ENCODE results near the gene GTF3C6. TPM values are rescaled to one million over a fixed set of nuclear protein-coding genes. Genes with fewer than 3 reads are reported as not detected.
"Not testable (repeated sequence)": the region's sequence is repeated elsewhere in the genome, so short reads cannot be mapped to it uniquely, and the experiment has no call there.

GTF3C6 gene
- total RNA-seq, 2 experiments from 2014 or later: 60.9 to 65.4 TPM

DNA sequence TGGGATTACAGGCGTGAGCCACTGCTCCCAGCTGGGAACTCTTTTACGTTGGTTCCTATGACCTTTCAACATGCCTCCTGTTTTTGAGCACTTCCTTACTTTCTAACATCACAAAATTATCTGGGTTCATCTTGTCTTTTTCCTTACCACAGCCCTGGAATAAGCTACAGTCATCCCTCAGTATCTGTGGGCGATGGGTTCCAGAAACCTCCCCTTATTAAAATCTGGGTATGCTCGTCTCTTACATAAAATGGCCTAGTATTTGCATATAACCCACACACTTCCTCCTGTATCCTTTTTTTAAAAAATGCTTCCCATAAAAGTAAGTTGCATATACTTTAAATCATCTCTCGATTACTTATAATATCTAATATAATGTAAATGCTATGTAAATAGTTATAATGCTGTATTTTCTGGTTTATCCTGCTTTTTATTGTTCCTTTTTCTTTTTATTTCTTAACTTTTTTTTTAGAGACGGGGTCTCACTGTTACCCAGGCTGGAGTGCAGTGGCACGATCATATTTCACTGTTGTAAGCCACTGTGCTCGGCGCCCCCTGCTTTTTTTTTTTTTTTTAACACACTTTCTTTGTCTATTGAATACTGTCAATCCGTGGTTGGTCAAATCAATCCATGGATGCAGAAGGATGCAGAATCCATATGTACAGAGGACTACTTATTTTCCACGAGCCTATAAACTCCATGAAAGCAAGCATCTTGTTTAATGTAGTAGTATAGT is 32.5 kb downstream of the GTF3C6 start:
- H3K9me3 Mint-ChIP-seq: no peaks in the 10 kb centered on the region

DNA sequence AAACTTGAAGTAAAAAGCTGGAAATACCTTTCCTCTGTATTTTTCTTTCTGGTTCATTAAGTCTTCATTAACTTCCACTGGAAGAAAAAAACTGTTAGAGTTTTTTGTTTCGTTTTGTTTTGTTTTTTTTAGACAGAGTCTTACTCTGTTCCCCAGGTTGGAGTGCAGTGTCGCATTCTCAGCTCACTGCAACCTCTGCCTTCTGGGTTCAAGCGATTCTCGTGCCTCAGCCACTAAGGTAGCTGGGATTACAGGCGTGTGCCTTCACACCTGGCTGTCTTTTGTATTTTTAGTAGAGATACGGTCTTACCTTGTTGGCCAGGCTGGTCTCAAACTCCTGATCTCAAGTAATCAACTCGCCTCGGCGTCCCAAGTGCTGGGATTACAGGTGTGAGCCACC is 38.2 kb downstream of the GTF3C6 start:
- POLR2A ChIA-PET: no interaction called here
- Mint-ChIP-seq H3K27ac (no peak overlapping the region), H3K9me3 (no peaks in the 10 kb centered on the region), H3K27me3 (no peaks in the 10 kb centered on the region), H3K4me3 (no peak overlapping the region), H3K4me1 (peaks cover 1% of the 10 kb centered on the region), H3K36me3 (peaks cover 19% of the 10 kb centered on the region)
- DNase-seq (no peak), ATAC-seq (ENCODE audit: low read depth) (no peak)

More for the DNA sequence above, 32.5 kb downstream of the GTF3C6 start:
- H3K4me3 Mint-ChIP-seq: no peak overlapping the region
- no peaks in the 10 kb centered on the region for H3K27me3 Mint-ChIP-seq
- POLR2A ChIA-PET: interaction anchor here (0.7 kb wide), 1 partner anchor 470 kb away, joined by 3 read pairs; no protein-coding TSS in a partner anchor
- peaks cover 21% of the 10 kb centered on the region for H3K36me3 Mint-ChIP-seq
- no peak overlapping the region for H3K27ac Mint-ChIP-seq
- ATAC-seq (ENCODE audit: low read depth): no peak
- no peak for DNase-seq
- H3K4me1 Mint-ChIP-seq: peaks cover 4% of the 10 kb centered on the region

DNA sequence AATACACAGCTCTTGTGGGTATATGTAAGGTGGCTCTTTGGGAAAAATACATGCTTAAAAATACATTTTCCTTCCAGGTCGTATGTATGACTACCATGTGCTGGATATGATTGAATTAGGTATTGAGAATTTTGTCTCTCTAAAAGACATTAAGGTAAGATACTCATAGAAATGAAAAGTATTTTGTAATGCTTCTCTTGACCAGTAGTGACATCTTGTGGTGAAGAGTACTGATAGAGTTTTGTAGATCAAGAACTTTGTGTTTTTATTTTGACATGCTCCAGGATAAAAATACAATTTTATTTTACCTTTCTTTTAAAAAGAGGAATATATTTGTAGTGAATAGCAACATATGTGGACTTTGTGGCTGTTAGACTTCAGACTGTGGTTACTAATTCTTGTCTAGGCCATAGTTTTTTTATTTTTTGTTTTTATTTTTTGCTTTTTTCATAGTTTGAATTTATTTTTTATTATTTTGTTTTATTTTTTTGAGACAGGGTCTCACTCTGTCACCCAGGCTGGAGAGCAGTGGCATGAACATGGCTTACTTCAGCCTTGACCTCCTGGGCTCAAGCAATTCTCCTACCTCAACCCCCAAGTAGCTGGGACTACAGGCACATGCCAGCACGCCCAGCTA is 41.2 kb downstream of the GTF3C6 start:
- H3K27ac Mint-ChIP-seq: no peak overlapping the region

DNA sequence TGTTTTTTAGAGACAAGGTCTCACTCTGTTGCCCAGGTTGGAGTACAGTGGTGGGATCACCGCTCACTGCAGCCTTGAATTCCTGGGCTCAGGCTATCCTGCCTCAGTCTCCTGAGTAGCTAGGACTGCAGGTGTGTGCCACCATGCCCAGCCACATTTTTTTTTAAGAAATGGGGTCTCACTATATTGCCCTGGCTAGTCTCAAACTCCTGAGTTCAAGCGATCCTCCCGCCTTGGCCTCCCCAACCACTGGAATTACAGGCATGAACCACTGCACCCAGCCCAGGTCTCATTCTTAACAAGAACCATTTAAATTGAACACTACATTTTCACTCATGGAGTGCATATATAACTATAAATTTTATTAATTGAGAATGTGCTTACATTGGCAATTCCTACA is 43.8 kb downstream of the GTF3C6 start:
- POLR2A ChIA-PET: no interaction called here
- Mint-ChIP-seq H3K9me3 (no peaks in the 10 kb centered on the region), H3K27me3 (no peaks in the 10 kb centered on the region), H3K4me1 (peaks cover 3% of the 10 kb centered on the region), H3K36me3 (peaks cover 23% of the 10 kb centered on the region), H3K27ac (no peak overlapping the region), H3K4me3 (no peak overlapping the region)
- DNase-seq (no peak), ATAC-seq (ENCODE audit: low read depth) (no peak)

More for the DNA sequence above, 41.2 kb downstream of the GTF3C6 start:
- no peak overlapping the region for H3K4me3 Mint-ChIP-seq
- ATAC-seq (ENCODE audit: low read depth) (no peak), DNase-seq (no peak)
- H3K4me1 Mint-ChIP-seq: peaks cover 3% of the 10 kb centered on the region
- H3K27me3 Mint-ChIP-seq: no peaks in the 10 kb centered on the region
- no peaks in the 10 kb centered on the region for H3K9me3 Mint-ChIP-seq
- POLR2A ChIA-PET: no interaction called here
- peaks cover 25% of the 10 kb centered on the region for H3K36me3 Mint-ChIP-seq

DNA sequence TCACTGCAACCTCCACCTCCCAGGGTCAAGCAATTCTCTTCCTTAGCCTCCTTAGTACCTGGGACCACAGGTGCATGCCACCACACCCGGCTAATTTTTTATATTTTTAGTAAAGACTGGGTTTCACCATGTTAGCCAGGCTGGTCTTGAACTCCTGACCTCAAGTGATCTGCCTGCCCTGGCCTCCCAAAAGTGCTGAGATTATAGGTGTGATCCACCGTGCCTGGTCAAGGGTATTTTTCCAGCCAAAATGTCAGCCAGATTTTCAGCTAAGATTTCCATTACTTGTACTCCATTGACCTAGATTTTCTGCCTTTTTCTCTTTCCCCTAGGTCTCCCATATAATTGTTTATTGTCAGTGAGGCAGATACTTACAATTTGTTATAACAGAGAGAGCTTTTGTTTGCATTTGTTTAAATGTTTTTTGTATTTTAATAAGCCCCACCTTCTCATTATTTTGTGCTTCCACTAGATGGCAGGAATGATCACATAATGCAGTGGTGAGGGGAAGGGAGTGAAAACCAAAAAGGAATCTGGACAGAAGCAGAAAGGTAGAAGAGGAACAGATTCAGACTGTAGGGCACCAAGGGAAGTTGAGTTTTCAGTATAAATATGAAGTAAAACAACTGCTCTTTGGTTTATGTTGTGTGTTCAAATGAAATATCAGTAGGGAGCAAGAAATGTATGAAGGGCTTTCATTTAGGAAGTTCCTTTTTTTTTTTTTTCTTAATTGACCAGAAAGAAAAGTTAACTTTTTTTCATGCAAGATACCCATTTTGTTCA is 53.0 kb downstream of the GTF3C6 start:
- DNase-seq (no peak), ATAC-seq (ENCODE audit: low read depth) (peak; percentile 75)
- Mint-ChIP-seq H3K36me3 (peaks cover 26% of the 10 kb centered on the region), H3K27me3 (no peaks in the 10 kb centered on the region), H3K9me3 (no peaks in the 10 kb centered on the region), H3K4me1 (peaks cover 8% of the 10 kb centered on the region), H3K27ac (no peak overlapping the region), H3K4me3 (no peak overlapping the region)
- POLR2A ChIA-PET: interaction anchor here (1.1 kb wide), 2 partner anchors 196 to 247 kb away, joined by 3 read pairs; partner anchors contain the start of gene CDK19

DNA sequence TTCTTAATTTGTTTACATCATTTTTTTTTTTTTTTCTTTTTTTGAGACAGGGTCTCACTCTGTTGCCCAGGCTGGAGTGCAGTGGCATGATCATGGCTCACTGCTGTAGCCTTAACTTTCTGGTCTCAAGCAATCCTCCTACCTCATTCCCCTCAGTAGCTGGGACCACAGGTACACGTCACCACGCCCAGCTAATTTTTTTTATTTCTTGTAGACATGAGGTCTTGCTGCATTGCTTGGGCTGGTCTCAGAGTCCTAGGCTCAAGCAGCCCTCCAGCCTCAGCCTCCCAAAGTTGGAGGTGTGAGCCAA is 53.6 kb downstream of the GTF3C6 start:
- H3K4me3 Mint-ChIP-seq: no peak overlapping the region
- DNase-seq (no peak), ATAC-seq (ENCODE audit: low read depth) (no peak)
- H3K36me3 Mint-ChIP-seq: peaks cover 28% of the 10 kb centered on the region
- no peaks in the 10 kb centered on the region for H3K27me3 Mint-ChIP-seq
- H3K9me3 Mint-ChIP-seq: no peaks in the 10 kb centered on the region
- H3K4me1 Mint-ChIP-seq: peaks cover 8% of the 10 kb centered on the region
- POLR2A ChIA-PET: interaction anchor here (1.1 kb wide), 1 partner anchor 197 kb away, joined by 3 read pairs; the partner anchor contains the start of gene CDK19
- no peak overlapping the region for H3K27ac Mint-ChIP-seq

DNA sequence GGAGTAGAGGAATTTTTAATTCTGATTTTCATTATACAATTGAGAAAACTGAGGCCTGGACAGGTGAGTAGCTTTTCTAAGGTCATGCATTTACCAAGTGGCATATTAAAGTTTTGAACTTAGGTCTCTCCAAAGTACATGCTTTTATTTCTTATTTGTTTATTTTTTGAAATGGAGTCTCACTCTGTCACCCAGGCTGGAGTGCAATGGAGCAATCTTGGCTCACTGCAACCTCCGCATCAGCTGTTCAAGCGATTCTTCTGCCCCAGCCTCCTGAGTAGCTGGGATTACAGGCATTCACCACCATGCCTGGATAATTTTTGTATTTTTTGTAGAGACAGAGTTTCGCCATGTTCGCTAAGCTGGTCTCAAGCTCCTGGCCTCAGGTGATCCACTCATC is 54.0 kb downstream of the GTF3C6 start:
- ATAC-seq (ENCODE audit: low read depth); H3K4me3 Mint-ChIP-seq; H3K9me3 Mint-ChIP-seq; H3K4me1 Mint-ChIP-seq; POLR2A ChIA-PET; H3K27me3 Mint-ChIP-seq; H3K27ac Mint-ChIP-seq; DNase-seq: not testable (repeated sequence)
- peaks cover 27% of the 10 kb centered on the region for H3K36me3 Mint-ChIP-seq

DNA sequence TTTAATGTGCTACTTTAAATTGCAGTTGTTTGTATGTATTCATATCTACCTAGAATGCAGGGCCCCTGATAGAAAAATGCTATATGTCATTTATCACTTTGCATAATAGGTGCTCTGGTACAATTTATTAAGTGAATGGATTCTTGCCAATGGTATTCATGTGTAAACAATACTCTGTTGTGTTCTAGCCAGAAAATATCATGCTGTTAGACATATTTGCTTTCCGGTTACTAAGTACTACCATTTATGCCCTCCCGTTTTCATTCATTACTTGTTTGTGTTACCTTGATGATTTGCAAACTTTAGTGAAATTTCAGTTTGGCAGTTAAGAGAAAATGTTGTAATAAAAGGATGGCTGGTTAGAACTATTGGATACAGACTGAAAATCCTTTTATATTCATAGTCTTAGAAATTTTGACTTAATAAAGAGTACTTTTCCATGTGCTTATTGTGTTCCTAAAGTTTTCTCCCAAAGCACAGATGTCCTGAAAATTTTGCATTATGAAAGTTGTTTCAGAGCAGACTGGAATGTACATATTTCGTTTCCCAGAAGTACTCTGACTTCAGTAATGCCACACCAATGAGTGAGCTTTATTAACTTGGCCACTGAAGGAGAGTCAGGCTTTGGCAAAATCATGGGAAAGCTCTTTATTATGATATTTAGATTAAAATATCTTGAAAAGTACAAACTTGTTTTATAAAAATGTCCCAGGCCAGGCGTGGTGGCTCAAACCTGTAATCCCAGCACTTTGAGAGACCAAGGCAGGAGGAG is 54.8 kb downstream of the GTF3C6 start:
- no peak for DNase-seq
- POLR2A ChIA-PET: no interaction called here
- Mint-ChIP-seq H3K27me3 (no peaks in the 10 kb centered on the region), H3K9me3 (no peaks in the 10 kb centered on the region), H3K27ac (no peak overlapping the region), H3K4me3 (no peak overlapping the region), H3K4me1 (peaks cover 8% of the 10 kb centered on the region), H3K36me3 (peaks cover 27% of the 10 kb centered on the region)
- no peak for ATAC-seq (ENCODE audit: low read depth)

DNA sequence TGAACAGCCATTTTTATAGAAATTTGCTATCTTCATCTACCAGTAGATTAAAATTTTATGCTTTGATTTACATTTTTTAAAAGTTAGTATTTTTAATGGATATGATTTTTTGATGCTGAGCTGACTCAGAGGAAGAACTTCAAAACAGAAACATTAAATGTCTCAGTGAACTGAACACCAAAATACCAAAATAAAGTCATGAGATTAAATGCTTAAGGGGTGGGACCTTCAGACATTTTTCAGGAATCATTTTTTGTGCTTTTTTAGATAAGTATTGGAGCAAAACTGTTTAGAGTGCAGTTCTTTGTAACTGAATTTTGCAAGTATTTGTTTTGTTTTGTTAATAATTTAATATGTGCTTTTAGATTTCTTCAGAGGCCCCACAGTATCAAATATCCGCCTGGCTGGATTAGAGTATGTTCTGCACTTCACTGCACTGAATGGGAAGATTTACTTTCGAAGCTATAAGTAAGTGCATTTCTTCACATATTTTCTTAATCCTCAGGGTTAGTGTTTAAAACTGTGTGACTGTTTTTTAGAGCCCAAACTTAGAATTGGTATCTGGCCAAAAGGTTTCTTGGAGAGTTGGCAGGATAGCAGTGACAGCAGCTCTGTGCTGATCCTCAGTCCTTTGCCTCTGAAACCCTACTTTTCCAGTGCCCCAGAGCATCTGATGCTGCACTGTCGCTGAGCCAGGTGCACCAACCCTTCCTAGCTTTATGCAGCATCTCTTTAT is 57.1 kb downstream of the GTF3C6 start:
- ATAC-seq (ENCODE audit: low read depth) (no peak), DNase-seq (no peak)
- Mint-ChIP-seq H3K27me3 (no peaks in the 10 kb centered on the region), H3K27ac (no peak overlapping the region), H3K36me3 (peaks cover 27% of the 10 kb centered on the region), H3K9me3 (no peaks in the 10 kb centered on the region), H3K4me1 (peaks cover 8% of the 10 kb centered on the region), H3K4me3 (no peak overlapping the region)
- POLR2A ChIA-PET: interaction anchor here (0.8 kb wide), 1 partner anchor 325 kb away, joined by 3 read pairs; no protein-coding TSS in a partner anchor

DNA sequence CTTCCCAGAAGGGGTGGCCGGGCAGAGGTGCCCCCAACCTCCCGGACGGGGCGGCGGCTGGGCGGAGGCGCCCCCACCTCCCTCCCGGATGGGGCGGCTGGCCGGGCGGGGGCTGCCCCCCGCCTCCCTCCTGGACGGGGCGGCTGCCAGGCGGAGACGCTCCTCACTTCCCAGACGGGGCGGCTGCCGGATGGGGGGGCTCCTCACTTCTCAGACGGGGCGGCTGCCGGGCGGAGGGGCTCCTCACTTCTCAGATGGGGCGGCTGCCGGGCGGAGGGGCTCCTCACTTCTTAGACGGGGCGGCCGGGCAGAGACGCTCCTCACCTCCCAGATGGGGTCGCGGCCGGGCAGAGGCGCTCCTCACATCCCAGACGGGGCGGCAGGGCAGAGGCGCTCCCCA is 58.7 kb downstream of the GTF3C6 start:
- DNase-seq; H3K9me3 Mint-ChIP-seq; H3K4me3 Mint-ChIP-seq; H3K4me1 Mint-ChIP-seq; ATAC-seq (ENCODE audit: low read depth); H3K27ac Mint-ChIP-seq; POLR2A ChIA-PET; H3K27me3 Mint-ChIP-seq: not testable (repeated sequence)
- peaks cover 22% of the 10 kb centered on the region for H3K36me3 Mint-ChIP-seq
